ENCODE results near the gene B4GALT6. TPM values are rescaled to one million over a fixed set of nuclear protein-coding genes. Genes with fewer than 3 reads are reported as not detected.

B4GALT6 gene
- total RNA-seq, 1 donor from 2014 or later, result 46.3 TPM

GRCh38 chr18:31678425-31678824, 6.0 kb downstream of the B4GALT6 start:
- Mint-ChIP-seq H3K27me3 (ENCODE audit: low read depth) (no peaks in the 10 kb centered on the region), H3K9me3 (no peaks in the 10 kb centered on the region), H3K27ac (no peak overlapping the region), H3K4me1 (peaks cover 46% of the 10 kb centered on the region), H3K36me3 (no peaks in the 10 kb centered on the region), H3K4me3 (no peak overlapping the region)
- DNase-seq (ENCODE audit: low spot score in 2 of 2, unreplicated experiment in 2 of 2), result no peak
- no peak for TF ChIP-seq CTCF (IDR thresholded peaks at IDR 0.05; ENCODE audit: unreplicated experiment)

GRCh38 chr18:31677592-31677991, 6.8 kb downstream of the B4GALT6 start:
- H3K4me1 Mint-ChIP-seq, result peaks cover 38% of the 10 kb centered on the region
- DNase-seq (ENCODE audit: low spot score in 2 of 2, unreplicated experiment in 2 of 2), result no peak
- H3K36me3 Mint-ChIP-seq, result no peaks in the 10 kb centered on the region

DNA sequence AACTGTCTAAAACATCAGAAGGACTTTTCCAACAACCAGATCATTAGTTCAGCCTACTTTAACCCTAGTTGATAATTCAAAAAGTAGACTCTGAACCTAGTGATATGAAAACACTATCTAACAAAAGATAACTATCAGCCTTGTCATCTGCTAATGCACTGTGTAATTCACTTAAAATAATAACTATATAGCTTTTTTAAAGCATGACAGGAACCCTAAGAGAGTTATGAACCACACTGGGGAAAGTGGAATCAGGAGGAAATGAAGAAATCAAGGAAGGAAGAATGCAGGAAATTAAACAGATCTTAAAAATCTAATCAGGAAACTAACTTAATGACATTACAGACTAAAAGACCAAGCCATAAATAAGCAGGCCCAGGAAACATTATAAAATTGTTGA, 9.0 kb downstream of the B4GALT6 start:
- Mint-ChIP-seq H3K9me3 (no peaks in the 10 kb centered on the region), H3K36me3 (no peaks in the 10 kb centered on the region), H3K27me3 (ENCODE audit: low read depth) (no peaks in the 10 kb centered on the region), H3K27ac (no peak overlapping the region), H3K4me1 (peaks cover 24% of the 10 kb centered on the region), H3K4me3 (no peak overlapping the region)
- TF ChIP-seq CTCF (IDR thresholded peaks at IDR 0.05; ENCODE audit: unreplicated experiment), result no peak
- DNase-seq (ENCODE audit: low spot score in 2 of 2, unreplicated experiment in 2 of 2), result no peak

More at GRCh38 chr18:31677592-31677991, 6.8 kb downstream of the B4GALT6 start:
- H3K27ac Mint-ChIP-seq, result no peak overlapping the region
- H3K27me3 Mint-ChIP-seq (ENCODE audit: low read depth), result no peaks in the 10 kb centered on the region
- TF ChIP-seq CTCF (IDR thresholded peaks at IDR 0.05; ENCODE audit: unreplicated experiment), result no peak
- no peaks in the 10 kb centered on the region for H3K9me3 Mint-ChIP-seq
- no peak overlapping the region for H3K4me3 Mint-ChIP-seq

DNA sequence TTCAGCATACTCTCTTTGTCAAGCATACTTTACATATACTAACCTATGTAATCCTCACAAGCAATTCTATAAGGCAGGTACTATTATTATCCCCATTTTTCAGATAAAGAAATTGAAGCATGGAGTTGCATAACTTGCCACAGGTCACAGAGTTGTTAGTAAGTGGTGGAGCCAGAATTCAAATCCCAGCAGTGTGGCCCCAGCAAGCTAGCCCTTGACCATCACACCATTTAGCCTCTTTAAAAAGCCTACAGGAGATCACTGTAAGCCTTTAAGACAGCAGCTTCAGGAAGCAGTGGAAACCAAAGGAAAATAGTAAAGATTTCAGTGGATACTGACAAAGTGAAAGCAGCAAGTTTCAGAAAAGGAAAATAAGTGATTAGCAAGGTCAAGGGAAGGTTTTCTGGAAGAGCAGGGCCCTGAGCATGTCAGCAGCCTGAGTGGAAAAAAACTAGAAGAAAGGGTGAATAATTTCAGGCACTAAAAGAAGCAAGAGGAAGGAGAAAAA, 11.7 kb downstream of the B4GALT6 start:
- Mint-ChIP-seq H3K9me3 (no peaks in the 10 kb centered on the region), H3K4me1 (peaks cover 18% of the 10 kb centered on the region), H3K27ac (no peak overlapping the region), H3K4me3 (no peak overlapping the region), H3K36me3 (peaks cover 3% of the 10 kb centered on the region), H3K27me3 (ENCODE audit: low read depth) (no peaks in the 10 kb centered on the region)
- no peak for TF ChIP-seq CTCF (IDR thresholded peaks at IDR 0.05; ENCODE audit: unreplicated experiment)
- DNase-seq (ENCODE audit: low spot score in 2 of 2, unreplicated experiment in 2 of 2), result no peak

DNA sequence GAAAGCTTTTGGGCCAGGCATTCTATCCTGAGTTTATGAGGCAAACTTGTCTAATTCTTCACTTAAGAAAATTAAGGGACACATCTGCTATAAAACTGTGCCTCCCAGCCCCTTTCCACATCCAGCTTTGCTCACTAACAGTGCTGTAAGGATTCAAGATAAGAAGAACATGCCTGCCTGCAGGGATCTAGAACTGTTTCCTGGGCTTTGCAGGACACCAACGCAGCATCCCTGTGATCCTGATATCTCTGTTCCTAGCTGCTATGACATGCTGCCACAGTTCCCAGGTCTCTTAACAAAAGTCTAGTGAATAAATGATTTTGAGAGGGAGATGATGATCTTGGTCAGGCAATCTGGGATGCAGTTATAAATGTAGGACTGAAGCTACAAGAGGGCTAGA, 12.4 kb downstream of the B4GALT6 start:
- DNase-seq (ENCODE audit: low spot score in 2 of 2, unreplicated experiment in 2 of 2), result no peak
- H3K27me3 Mint-ChIP-seq (ENCODE audit: low read depth), result no peaks in the 10 kb centered on the region
- no peak for TF ChIP-seq CTCF (IDR thresholded peaks at IDR 0.05; ENCODE audit: unreplicated experiment)

DNA sequence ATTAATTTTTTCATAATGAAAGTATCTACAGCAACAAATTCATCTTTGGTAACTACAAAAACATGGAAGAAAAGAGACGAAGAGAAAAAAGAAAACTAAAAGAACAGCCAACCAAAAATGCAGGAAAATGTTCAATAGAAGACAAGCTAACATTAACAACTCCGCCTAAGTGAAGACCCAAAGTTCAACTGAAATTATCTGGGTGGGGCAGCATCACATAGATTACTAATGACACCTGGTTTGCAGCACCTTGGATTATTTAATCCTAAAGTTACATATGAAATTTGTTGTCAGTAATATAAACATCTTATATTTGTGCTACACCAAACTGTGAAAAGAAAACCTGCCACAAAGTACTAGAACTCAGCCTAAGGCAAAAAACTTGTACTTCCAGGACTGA, 14.8 kb downstream of the B4GALT6 start:
- H3K9me3 Mint-ChIP-seq, result no peaks in the 10 kb centered on the region
- peaks cover 3% of the 10 kb centered on the region for H3K36me3 Mint-ChIP-seq
- no peaks in the 10 kb centered on the region for H3K27me3 Mint-ChIP-seq (ENCODE audit: low read depth)
- no peak for TF ChIP-seq CTCF (IDR thresholded peaks at IDR 0.05; ENCODE audit: unreplicated experiment)
- H3K4me1 Mint-ChIP-seq, result peaks cover 14% of the 10 kb centered on the region
- H3K4me3 Mint-ChIP-seq, result no peak overlapping the region
- no peak for DNase-seq (ENCODE audit: low spot score in 2 of 2, unreplicated experiment in 2 of 2)
- no peak overlapping the region for H3K27ac Mint-ChIP-seq

More for the DNA sequence above, 12.4 kb downstream of the B4GALT6 start:
- Mint-ChIP-seq H3K9me3 (no peaks in the 10 kb centered on the region), H3K27ac (no peak overlapping the region), H3K4me1 (peaks cover 23% of the 10 kb centered on the region), H3K36me3 (peaks cover 3% of the 10 kb centered on the region), H3K4me3 (no peak overlapping the region)

Measured in mesothelial cell of epicardium (in vitro differentiated cells).